HG03469 (cell line): ENCODE results near the gene CELSR1.
"Not testable (repeated sequence)": the region's sequence is repeated elsewhere in the genome, so short reads cannot be mapped to it uniquely, and the experiment has no call there.

Experiments used
- ATAC-seq: cut with Tn5 transposase; IDR thresholded peaks from one replicate; pipeline ENCODE4 v1.9.1; 2021; ENCODE audit warnings: mild to moderate bottlenecking, moderate library complexity, moderate number of reproducible peaks; ENCODE audit not compliant: unreplicated experiment

CELSR1 gene

GRCh38 chr22:46534177-46534776 lies 3.1 kb downstream of the CELSR1 start:
- ATAC-seq = no peak

- no peak for ATAC-seq
These were observed 4.2 kb downstream of the CELSR1 start for GRCh38 chr22:46533070-46533833.

- no peak for ATAC-seq
These were observed 5.0 kb downstream of the CELSR1 start for GRCh38 chr22:46532416-46532815.

GRCh38 chr22:46531581-46532175 lies 5.7 kb downstream of the CELSR1 start:
- no peak for ATAC-seq

- ATAC-seq = no peak
These were observed 9.3 kb downstream of the CELSR1 start for GRCh38 chr22:46528121-46528610.

- no peak for ATAC-seq
These were observed 11.1 kb downstream of the CELSR1 start for GRCh38 chr22:46526244-46526839.

GRCh38 chr22:46525389-46526243 lies 11.8 kb downstream of the CELSR1 start:
- no peak for ATAC-seq

GRCh38 chr22:46524203-46524740 lies 13.1 kb downstream of the CELSR1 start:
- no peak for ATAC-seq

- ATAC-seq = no peak
These were observed 14.6 kb downstream of the CELSR1 start for GRCh38 chr22:46522797-46523196.

- no peak for ATAC-seq
These were observed 15.4 kb downstream of the CELSR1 start for GRCh38 chr22:46521994-46522393.

GRCh38 chr22:46520880-46521279 lies 16.5 kb downstream of the CELSR1 start:
- ATAC-seq = no peak

GRCh38 chr22:46519377-46519776 lies 18.0 kb downstream of the CELSR1 start:
- ATAC-seq = no peak

GRCh38 chr22:46518542-46519325 lies 18.7 kb downstream of the CELSR1 start:
- ATAC-seq = no peak

GRCh38 chr22:46518038-46518437 lies 19.4 kb downstream of the CELSR1 start:
- ATAC-seq = no peak

GRCh38 chr22:46517255-46517761 lies 20.1 kb downstream of the CELSR1 start:
- no peak for ATAC-seq

- ATAC-seq = no peak
These were observed 20.8 kb downstream of the CELSR1 start for GRCh38 chr22:46516638-46517037.

- not testable (repeated sequence) for ATAC-seq
These were observed 21.3 kb downstream of the CELSR1 start for GRCh38 chr22:46516112-46516487.

- no peak for ATAC-seq
These were observed 22.0 kb downstream of the CELSR1 start for GRCh38 chr22:46515208-46516111.
